ENCODE data around the gene AQP7. TPM values are rescaled to one million over a fixed set of nuclear protein-coding genes. Genes with fewer than 3 reads are reported as not detected.
"Not testable (repeated sequence)": the region's sequence is repeated elsewhere in the genome, so short reads cannot be mapped to it uniquely, and the experiment has no call there.

Gene AQP7
- total RNA-seq, 1 experiment from 2014 or later: 0.35 TPM

DNA sequence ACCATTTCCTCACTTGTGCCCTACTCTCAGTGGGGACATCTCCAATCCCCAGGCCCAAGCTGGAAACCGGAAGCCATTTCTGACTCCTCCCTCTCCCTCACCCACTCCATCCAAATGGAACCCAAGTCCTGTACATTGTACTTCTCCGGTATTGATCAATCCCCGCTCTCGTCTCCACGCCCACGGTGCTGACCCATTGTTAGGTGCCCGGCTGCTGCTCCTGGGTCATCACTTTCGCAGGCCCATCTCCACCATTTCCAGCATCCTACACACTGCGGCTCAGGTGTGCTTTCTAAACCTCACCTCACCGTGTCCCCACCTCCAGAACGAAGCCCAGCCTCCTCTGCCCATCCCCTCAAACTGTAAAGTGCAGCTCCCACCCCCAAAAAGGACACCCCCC, 19.0 kb downstream of the AQP7 start:
- H3K36me3 Mint-ChIP-seq (ENCODE audit: insufficient read depth, unreplicated experiment); intact Hi-C loops (cut with micrococcal nuclease; ENCODE audit: unreplicated experiment); BruUV-seq (replicated peaks); CTCF ChIA-PET; H3K27me3 Mint-ChIP-seq (ENCODE audit: unreplicated experiment); H3K9me3 Mint-ChIP-seq (ENCODE audit: low read depth, unreplicated experiment); H3K4me3 Mint-ChIP-seq (ENCODE audit: low read depth, unreplicated experiment); DNase-seq; H3K4me1 Mint-ChIP-seq (ENCODE audit: low read depth, unreplicated experiment): not testable (repeated sequence)
- H3K27ac Mint-ChIP-seq (ENCODE audit: unreplicated experiment): peak overlapping the region; percentile 25

DNA sequence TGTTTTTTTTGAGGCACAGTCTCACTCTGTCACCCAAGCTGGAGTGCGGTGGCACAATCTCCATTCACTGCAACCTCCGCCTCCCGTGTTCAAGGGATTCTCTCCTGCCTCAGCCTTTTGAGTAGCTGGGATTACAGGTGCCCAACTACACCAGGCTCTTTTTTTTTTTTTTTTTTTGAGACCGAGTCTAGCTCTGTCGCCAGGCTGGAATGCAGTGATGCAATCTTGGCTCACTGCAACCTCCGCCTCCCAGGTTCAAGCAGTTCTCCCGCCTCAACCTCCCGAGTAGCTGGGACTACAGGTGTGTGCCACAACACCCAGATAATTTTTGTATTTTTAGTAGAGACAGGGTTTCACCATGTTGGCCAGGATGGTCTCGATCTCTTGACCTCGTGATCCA, 20.0 kb downstream of the AQP7 start:
- intact Hi-C loops (cut with micrococcal nuclease; ENCODE audit: unreplicated experiment); BruUV-seq (replicated peaks); DNase-seq; H3K9me3 Mint-ChIP-seq (ENCODE audit: low read depth, unreplicated experiment); H3K27ac Mint-ChIP-seq (ENCODE audit: unreplicated experiment); H3K4me1 Mint-ChIP-seq (ENCODE audit: low read depth, unreplicated experiment); H3K36me3 Mint-ChIP-seq (ENCODE audit: insufficient read depth, unreplicated experiment); H3K27me3 Mint-ChIP-seq (ENCODE audit: unreplicated experiment); H3K4me3 Mint-ChIP-seq (ENCODE audit: low read depth, unreplicated experiment): not testable (repeated sequence)
- CTCF ChIA-PET: interaction anchor here (0.5 kb wide), 1 partner anchor 67 kb away, joined by 7 read pairs; no protein-coding TSS in a partner anchor

DNA sequence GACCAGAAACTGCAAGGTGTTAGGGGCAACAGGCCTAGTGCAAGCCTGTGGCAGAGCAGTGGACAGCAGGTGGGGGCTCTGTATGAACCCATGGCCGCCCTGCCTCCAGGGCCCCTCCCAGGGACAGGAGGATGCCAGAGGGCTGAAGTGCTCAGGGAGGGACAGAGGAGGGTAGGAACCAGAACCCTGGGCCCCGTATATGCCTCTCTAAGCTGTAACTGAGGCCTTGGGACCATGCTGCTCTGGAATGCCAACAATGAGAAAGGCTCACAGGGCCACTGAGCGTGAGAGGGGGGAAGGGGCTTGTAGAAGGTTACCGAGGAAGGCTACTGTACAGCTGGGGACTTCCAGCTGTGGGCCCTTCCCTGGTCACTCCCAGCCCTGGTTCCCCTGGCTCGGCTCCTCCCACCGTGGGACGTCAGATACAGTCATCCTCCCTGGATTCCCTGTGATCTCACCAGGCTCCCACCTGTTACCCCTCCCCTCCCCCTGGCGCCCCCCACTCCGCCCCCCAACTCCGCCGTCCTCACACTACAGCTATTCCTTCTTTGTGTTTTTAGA, 21.1 kb downstream of the AQP7 start:
- H3K36me3 Mint-ChIP-seq (ENCODE audit: insufficient read depth, unreplicated experiment): no peaks in the 10 kb centered on the region
- intact Hi-C loops (cut with micrococcal nuclease; ENCODE audit: unreplicated experiment): no loop called here
- no peak for DNase-seq
- TF ChIP-seq, protein P1, sequence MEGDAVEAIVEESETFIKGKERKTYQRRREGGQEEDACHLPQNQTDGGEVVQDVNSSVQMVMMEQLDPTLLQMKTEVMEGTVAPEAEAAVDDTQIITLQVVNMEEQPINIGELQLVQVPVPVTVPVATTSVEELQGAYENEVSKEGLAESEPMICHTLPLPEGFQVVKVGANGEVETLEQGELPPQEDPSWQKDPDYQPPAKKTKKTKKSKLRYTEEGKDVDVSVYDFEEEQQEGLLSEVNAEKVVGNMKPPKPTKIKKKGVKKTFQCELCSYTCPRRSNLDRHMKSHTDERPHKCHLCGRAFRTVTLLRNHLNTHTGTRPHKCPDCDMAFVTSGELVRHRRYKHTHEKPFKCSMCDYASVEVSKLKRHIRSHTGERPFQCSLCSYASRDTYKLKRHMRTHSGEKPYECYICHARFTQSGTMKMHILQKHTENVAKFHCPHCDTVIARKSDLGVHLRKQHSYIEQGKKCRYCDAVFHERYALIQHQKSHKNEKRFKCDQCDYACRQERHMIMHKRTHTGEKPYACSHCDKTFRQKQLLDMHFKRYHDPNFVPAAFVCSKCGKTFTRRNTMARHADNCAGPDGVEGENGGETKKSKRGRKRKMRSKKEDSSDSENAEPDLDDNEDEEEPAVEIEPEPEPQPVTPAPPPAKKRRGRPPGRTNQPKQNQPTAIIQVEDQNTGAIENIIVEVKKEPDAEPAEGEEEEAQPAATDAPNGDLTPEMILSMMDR (IDR thresholded peaks at IDR 0.05; ENCODE audit: unreplicated experiment): no peak
- H3K4me3 Mint-ChIP-seq (ENCODE audit: low read depth, unreplicated experiment): no peak overlapping the region
- CTCF ChIA-PET: no interaction called here
- no peaks in the 10 kb centered on the region for H3K9me3 Mint-ChIP-seq (ENCODE audit: low read depth, unreplicated experiment)
- no TSS peak for BruUV-seq (replicated peaks)
- H3K27ac Mint-ChIP-seq (ENCODE audit: unreplicated experiment): no peak overlapping the region
- no peaks in the 10 kb centered on the region for H3K4me1 Mint-ChIP-seq (ENCODE audit: low read depth, unreplicated experiment)
- no peaks in the 10 kb centered on the region for H3K27me3 Mint-ChIP-seq (ENCODE audit: unreplicated experiment)

DNA sequence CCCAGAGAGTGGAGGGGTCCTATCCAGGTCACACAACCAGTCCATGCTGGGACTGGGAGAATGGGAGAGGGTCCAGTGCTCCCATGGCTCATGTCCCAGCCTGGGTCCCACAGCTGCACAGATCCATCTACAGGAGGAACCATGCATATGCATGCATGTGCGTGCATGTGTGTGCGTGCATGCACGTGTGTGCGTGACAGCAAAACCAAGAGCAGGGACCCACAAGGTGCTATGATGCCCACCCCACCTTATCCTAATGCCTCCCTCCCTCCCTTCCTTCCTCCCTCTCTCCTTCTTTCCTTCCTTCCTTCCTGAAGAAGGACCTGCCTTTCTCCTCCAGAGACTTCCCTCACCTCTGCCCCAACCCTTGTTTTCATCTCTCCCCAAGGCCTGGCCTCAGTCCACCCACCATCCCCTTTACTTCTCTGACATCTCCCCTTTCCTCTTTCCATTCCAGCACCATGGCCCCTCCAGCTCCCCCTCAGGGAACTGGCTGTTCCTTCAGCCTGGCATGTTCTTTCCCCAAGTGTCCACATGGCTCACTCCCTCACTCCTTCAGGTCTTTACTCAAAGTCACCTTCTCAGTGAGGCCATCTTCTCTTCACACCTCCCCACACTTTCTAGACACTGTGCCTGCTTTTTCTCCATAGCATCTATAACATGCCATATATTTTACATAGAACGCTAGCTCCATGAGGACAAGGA, 21.8 kb downstream of the AQP7 start:
- H3K4me1 Mint-ChIP-seq (ENCODE audit: low read depth, unreplicated experiment): no peaks in the 10 kb centered on the region
- H3K9me3 Mint-ChIP-seq (ENCODE audit: low read depth, unreplicated experiment): no peaks in the 10 kb centered on the region
- no peak overlapping the region for H3K27ac Mint-ChIP-seq (ENCODE audit: unreplicated experiment)
- BruUV-seq (replicated peaks): no TSS peak
- H3K36me3 Mint-ChIP-seq (ENCODE audit: insufficient read depth, unreplicated experiment): no peaks in the 10 kb centered on the region
- CTCF ChIA-PET: no interaction called here
- DNase-seq: no peak
- TF ChIP-seq, protein P1 (IDR thresholded peaks at IDR 0.05; ENCODE audit: unreplicated experiment): no peak
- no peaks in the 10 kb centered on the region for H3K27me3 Mint-ChIP-seq (ENCODE audit: unreplicated experiment)
- intact Hi-C loops (cut with micrococcal nuclease; ENCODE audit: unreplicated experiment): no loop called here
- H3K4me3 Mint-ChIP-seq (ENCODE audit: low read depth, unreplicated experiment): no peak overlapping the region

DNA sequence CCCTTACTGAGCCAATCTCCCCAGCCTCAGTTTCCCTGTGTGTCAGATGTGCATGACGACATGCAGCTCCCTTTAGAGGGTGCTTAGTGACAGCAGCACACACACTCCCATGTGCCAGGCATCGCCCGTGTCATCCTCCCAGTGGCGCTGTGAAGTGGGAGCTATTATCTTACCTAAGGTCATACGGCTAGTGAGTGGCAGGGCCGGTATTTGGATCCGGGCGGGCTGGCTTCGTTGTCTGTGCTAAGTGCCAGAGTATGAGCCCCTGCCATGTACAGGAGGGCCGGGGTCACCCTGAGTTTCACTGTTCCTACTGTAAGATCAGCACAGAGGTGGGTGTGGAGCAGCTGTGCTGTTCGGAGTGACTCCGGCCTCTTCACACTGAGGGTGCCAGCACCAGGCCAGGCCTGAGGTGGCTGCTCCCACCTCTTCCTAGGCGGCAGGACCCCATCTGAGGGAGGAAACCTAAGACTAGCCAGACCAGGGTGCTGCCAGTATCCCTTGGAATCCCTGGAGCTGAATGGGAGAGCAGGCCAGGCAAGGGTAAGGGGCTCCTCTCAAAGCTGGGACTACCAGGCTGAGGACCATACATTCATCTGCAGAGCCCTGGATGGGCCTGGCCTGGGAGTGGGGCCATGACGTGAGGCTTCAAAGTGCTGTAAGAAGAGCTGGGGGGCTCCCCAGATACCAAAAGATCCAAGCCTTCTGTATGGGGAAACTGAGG, 22.5 kb downstream of the AQP7 start:
- Mint-ChIP-seq H3K27ac (ENCODE audit: unreplicated experiment) (no peak overlapping the region), H3K36me3 (ENCODE audit: insufficient read depth, unreplicated experiment) (no peaks in the 10 kb centered on the region), H3K27me3 (ENCODE audit: unreplicated experiment) (no peaks in the 10 kb centered on the region), H3K4me1 (ENCODE audit: low read depth, unreplicated experiment) (no peaks in the 10 kb centered on the region), H3K9me3 (ENCODE audit: low read depth, unreplicated experiment) (no peaks in the 10 kb centered on the region), H3K4me3 (ENCODE audit: low read depth, unreplicated experiment) (no peak overlapping the region)
- DNase-seq: no peak
- CTCF ChIA-PET: no interaction called here
- no TSS peak for BruUV-seq (replicated peaks)
- intact Hi-C loops (cut with micrococcal nuclease; ENCODE audit: unreplicated experiment): no loop called here
- TF ChIP-seq, protein P1 (IDR thresholded peaks at IDR 0.05; ENCODE audit: unreplicated experiment): no peak
